NB4 (cell line): ENCODE measurements around the gene SPPL2B.

Source experiments
- POLR2A ChIP-seq: IDR thresholded peaks from 2 replicates; pipeline ENCODE4 v1.6.1; 2011; ENCODE audit warnings: mild to moderate bottlenecking; ENCODE audit not compliant: insufficient read length; ENCODE audit errors: extremely low read depth
- TF ChIP-seq, protein P1 (sequence below): IDR thresholded peaks from one replicate; pipeline ENCODE4 v1.5.1; 2012; ENCODE audit warnings: low read depth, low read length

DNA sequence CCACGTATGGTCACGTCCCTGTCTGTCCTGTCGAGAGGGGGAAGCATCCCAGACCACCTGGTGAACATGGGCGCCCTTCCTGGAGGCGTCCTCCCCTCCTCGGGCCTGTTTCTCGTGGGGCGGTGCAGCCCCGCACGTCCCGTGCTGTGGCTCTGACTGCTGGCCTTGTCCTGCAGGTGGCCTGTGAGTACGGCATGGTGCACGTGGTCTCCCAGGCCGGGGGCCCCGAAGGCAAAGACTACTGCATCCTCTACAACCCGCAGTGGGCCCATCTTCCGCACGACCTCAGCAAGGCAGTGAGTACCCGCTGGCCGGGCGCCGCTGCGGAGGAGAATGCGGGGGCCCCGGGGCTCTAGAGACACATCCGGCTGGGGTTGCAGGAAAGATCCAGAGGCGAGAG, 5.9 kb downstream of the SPPL2B start:
- TF ChIP-seq, protein P1, sequence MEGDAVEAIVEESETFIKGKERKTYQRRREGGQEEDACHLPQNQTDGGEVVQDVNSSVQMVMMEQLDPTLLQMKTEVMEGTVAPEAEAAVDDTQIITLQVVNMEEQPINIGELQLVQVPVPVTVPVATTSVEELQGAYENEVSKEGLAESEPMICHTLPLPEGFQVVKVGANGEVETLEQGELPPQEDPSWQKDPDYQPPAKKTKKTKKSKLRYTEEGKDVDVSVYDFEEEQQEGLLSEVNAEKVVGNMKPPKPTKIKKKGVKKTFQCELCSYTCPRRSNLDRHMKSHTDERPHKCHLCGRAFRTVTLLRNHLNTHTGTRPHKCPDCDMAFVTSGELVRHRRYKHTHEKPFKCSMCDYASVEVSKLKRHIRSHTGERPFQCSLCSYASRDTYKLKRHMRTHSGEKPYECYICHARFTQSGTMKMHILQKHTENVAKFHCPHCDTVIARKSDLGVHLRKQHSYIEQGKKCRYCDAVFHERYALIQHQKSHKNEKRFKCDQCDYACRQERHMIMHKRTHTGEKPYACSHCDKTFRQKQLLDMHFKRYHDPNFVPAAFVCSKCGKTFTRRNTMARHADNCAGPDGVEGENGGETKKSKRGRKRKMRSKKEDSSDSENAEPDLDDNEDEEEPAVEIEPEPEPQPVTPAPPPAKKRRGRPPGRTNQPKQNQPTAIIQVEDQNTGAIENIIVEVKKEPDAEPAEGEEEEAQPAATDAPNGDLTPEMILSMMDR = no peak
- no peak for TF ChIP-seq POLR2A
